ENCODE results near the gene EIF4G3. TPM values are rescaled to one million over a fixed set of nuclear protein-coding genes. Genes with fewer than 3 reads are reported as not detected.

EIF4G3 gene
- total and polyA plus RNA-seq, 2 donors, result 17.0 to 22.1 TPM

DNA sequence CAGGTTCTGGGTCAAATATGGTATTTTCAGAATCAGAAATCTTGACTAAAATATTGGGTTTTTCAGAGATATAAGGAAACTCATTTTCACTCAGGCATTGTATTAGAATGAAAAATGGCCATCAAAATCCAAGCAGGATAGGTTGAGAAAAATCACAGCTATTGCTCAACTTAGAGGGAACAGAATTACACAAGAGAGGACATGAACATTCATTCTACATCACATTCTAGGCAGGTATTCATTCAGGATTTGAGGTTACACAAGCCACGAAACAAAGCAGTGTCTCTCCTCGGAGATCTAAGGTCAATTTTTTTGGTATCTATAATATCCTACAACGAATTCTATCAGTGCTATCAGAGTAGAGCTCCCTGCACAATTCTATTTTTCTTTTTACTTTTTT, 226.0 kb downstream of the EIF4G3 start:
- WGBS, result 98% methylated on average over 3 of the region's 3 CpGs
- Histone ChIP-seq H3K4me1 (ENCODE audit: control insufficient read depth in 2 of 2, insufficient read depth in 2 of 2, low read length in 2 of 2) (no peaks in the 10 kb centered on the region), H3K9me3 (ENCODE audit: control insufficient read depth in 2 of 2, insufficient read depth in 1 of 2, low read length in 1 of 2) (no peaks in the 10 kb centered on the region), H3K27me3 (ENCODE audit: control insufficient read depth in 2 of 2, insufficient read depth in 1 of 2, low read length in 1 of 2) (no peaks in the 10 kb centered on the region), H3K27ac (ENCODE audit: low read depth in 1 of 2, low read length in 1 of 2) (no peak overlapping the region), H3K4me3 (ENCODE audit: low read length in 2 of 2) (no peak overlapping the region), H3K36me3 (ENCODE audit: control insufficient read depth in 2 of 2, insufficient read depth in 2 of 2, low read length in 1 of 2) (peaks cover 0 to 3% of the 10 kb centered on the region in 2 donors)
- DNase-seq (ENCODE audit: low read depth in 6 of 9, low spot score in 9 of 9), result no peak

- H3K27me3 ChIP-seq (ENCODE audit: control insufficient read depth in 2 of 2, insufficient read depth in 1 of 2, low read length in 1 of 2), result no peaks in the 10 kb centered on the region
- no peak overlapping the region for H3K27ac ChIP-seq (ENCODE audit: low read depth in 1 of 2, low read length in 1 of 2)
- H3K9me3 ChIP-seq (ENCODE audit: control insufficient read depth in 2 of 2, insufficient read depth in 1 of 2, low read length in 1 of 2), result no peaks in the 10 kb centered on the region
- no peaks in the 10 kb centered on the region for H3K4me1 ChIP-seq (ENCODE audit: control insufficient read depth in 2 of 2, insufficient read depth in 2 of 2, low read length in 2 of 2)
- H3K36me3 ChIP-seq (ENCODE audit: control insufficient read depth in 2 of 2, insufficient read depth in 2 of 2, low read length in 1 of 2), result peaks cover 0 to 3% of the 10 kb centered on the region in 2 donors
- H3K4me3 ChIP-seq (ENCODE audit: low read length in 2 of 2), result no peak overlapping the region
- DNase-seq (ENCODE audit: low read depth in 6 of 9, low spot score in 9 of 9), result no peak
- 66% methylated on average over 9 of the region's 9 CpGs for WGBS
Measured at GRCh38 chr1:20949871-20950590, 226.7 kb downstream of the EIF4G3 start.

- Histone ChIP-seq H3K9me3 (ENCODE audit: control insufficient read depth in 2 of 2, insufficient read depth in 1 of 2, low read length in 1 of 2) (no peaks in the 10 kb centered on the region), H3K4me3 (ENCODE audit: low read length in 2 of 2) (no peak overlapping the region), H3K27me3 (ENCODE audit: control insufficient read depth in 2 of 2, insufficient read depth in 1 of 2, low read length in 1 of 2) (no peaks in the 10 kb centered on the region), H3K36me3 (ENCODE audit: control insufficient read depth in 2 of 2, insufficient read depth in 2 of 2, low read length in 1 of 2) (peaks cover 0 to 3% of the 10 kb centered on the region in 2 donors), H3K4me1 (ENCODE audit: control insufficient read depth in 2 of 2, insufficient read depth in 2 of 2, low read length in 2 of 2) (no peaks in the 10 kb centered on the region), H3K27ac (ENCODE audit: low read depth in 1 of 2, low read length in 1 of 2) (no peak overlapping the region)
- 95% methylated on average over 6 of the region's 6 CpGs for WGBS
- no peak for DNase-seq (ENCODE audit: low read depth in 6 of 9, low spot score in 9 of 9)
Measured at GRCh38 chr1:20948101-20948500, 228.6 kb downstream of the EIF4G3 start.

DNA sequence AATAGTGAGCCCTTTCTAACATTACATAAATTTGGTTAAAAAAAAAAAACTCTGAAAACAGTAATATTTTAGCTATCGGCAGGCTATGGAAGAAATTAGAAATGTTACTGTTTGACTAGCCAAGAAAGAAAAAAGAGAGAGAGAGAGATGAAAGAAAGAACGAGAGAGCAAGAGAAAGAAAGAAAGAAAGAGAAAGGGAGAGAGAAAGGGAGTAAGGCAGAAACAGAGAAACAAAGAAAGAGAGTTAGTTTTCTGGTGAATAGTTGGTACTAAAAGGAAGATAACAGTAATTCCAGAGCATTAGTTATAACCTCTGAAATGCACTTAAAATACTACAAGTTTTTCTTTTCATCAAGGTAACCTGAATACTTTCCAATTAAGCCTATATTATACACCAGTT, 229.3 kb downstream of the EIF4G3 start:
- DNase-seq (ENCODE audit: low read depth in 6 of 9, low spot score in 9 of 9), result no peak
- Histone ChIP-seq H3K36me3 (ENCODE audit: control insufficient read depth in 2 of 2, insufficient read depth in 2 of 2, low read length in 1 of 2) (peaks cover 0 to 3% of the 10 kb centered on the region in 2 donors), H3K27me3 (ENCODE audit: control insufficient read depth in 2 of 2, insufficient read depth in 1 of 2, low read length in 1 of 2) (no peaks in the 10 kb centered on the region), H3K4me1 (ENCODE audit: control insufficient read depth in 2 of 2, insufficient read depth in 2 of 2, low read length in 2 of 2) (no peaks in the 10 kb centered on the region), H3K27ac (ENCODE audit: low read depth in 1 of 2, low read length in 1 of 2) (no peak overlapping the region), H3K9me3 (ENCODE audit: control insufficient read depth in 2 of 2, insufficient read depth in 1 of 2, low read length in 1 of 2) (no peaks in the 10 kb centered on the region), H3K4me3 (ENCODE audit: low read length in 2 of 2) (no peak overlapping the region)
- WGBS, result 92% methylated on average over 2 of the region's 2 CpGs

DNA sequence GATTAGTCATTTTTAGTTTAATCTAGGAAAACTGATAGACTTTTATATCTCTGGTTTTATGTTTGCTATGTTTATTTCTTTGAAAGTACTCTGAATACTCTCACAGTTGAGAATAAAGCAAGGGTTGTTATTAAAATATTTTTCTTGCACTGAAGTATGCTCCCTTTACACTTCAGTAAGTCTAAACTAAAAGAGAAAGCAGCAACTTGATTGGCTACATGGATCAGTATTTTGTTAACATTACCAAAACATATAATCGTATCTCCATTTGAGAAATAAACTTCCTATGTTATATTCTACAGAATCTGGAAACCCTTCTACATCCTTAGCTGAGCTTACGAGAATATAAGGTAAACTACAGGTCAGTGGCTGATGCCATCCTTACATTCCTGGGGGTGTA, 240.1 kb downstream of the EIF4G3 start:
- Histone ChIP-seq H3K36me3 (ENCODE audit: control insufficient read depth in 2 of 2, insufficient read depth in 2 of 2, low read length in 1 of 2) (peaks cover 0 to 6% of the 10 kb centered on the region in 2 donors), H3K27me3 (ENCODE audit: control insufficient read depth in 2 of 2, insufficient read depth in 1 of 2, low read length in 1 of 2) (no peaks in the 10 kb centered on the region), H3K4me1 (ENCODE audit: control insufficient read depth in 2 of 2, insufficient read depth in 2 of 2, low read length in 2 of 2) (no peaks in the 10 kb centered on the region), H3K27ac (ENCODE audit: low read depth in 1 of 2, low read length in 1 of 2) (no peak overlapping the region), H3K9me3 (ENCODE audit: control insufficient read depth in 2 of 2, insufficient read depth in 1 of 2, low read length in 1 of 2) (no peaks in the 10 kb centered on the region), H3K4me3 (ENCODE audit: low read length in 2 of 2) (no peak overlapping the region)
- DNase-seq (ENCODE audit: low read depth in 6 of 9, low spot score in 9 of 9), result no peak
- WGBS, result 97% methylated on average over 2 of the region's 2 CpGs

GRCh38 chr1:20936216-20936615, 240.5 kb downstream of the EIF4G3 start:
- peaks cover 0 to 2% of the 10 kb centered on the region in 2 donors for H3K36me3 ChIP-seq (ENCODE audit: control insufficient read depth in 2 of 2, insufficient read depth in 2 of 2, low read length in 1 of 2)
- H3K27ac ChIP-seq (ENCODE audit: low read depth in 1 of 2, low read length in 1 of 2), result no peak overlapping the region
- no peaks in the 10 kb centered on the region for H3K9me3 ChIP-seq (ENCODE audit: control insufficient read depth in 2 of 2, insufficient read depth in 1 of 2, low read length in 1 of 2)
- no peaks in the 10 kb centered on the region for H3K4me1 ChIP-seq (ENCODE audit: control insufficient read depth in 2 of 2, insufficient read depth in 2 of 2, low read length in 2 of 2)
- no peak for DNase-seq (ENCODE audit: low read depth in 6 of 9, low spot score in 9 of 9)
- 97% methylated on average over 2 of the region's 2 CpGs for WGBS
- no peak overlapping the region for H3K4me3 ChIP-seq (ENCODE audit: low read length in 2 of 2)
- H3K27me3 ChIP-seq (ENCODE audit: control insufficient read depth in 2 of 2, insufficient read depth in 1 of 2, low read length in 1 of 2), result no peaks in the 10 kb centered on the region

GRCh38 chr1:20935717-20936116, 241.0 kb downstream of the EIF4G3 start:
- Histone ChIP-seq H3K4me1 (ENCODE audit: control insufficient read depth in 2 of 2, insufficient read depth in 2 of 2, low read length in 2 of 2) (no peaks in the 10 kb centered on the region), H3K27ac (ENCODE audit: low read depth in 1 of 2, low read length in 1 of 2) (no peak overlapping the region), H3K27me3 (ENCODE audit: control insufficient read depth in 2 of 2, insufficient read depth in 1 of 2, low read length in 1 of 2) (no peaks in the 10 kb centered on the region), H3K9me3 (ENCODE audit: control insufficient read depth in 2 of 2, insufficient read depth in 1 of 2, low read length in 1 of 2) (no peaks in the 10 kb centered on the region), H3K4me3 (ENCODE audit: low read length in 2 of 2) (no peak overlapping the region), H3K36me3 (ENCODE audit: control insufficient read depth in 2 of 2, insufficient read depth in 2 of 2, low read length in 1 of 2) (no peaks in the 10 kb centered on the region)
- DNase-seq (ENCODE audit: low read depth in 6 of 9, low spot score in 9 of 9), result no peak
- WGBS, result 99% methylated on average over 1 of the region's 1 CpG

DNA sequence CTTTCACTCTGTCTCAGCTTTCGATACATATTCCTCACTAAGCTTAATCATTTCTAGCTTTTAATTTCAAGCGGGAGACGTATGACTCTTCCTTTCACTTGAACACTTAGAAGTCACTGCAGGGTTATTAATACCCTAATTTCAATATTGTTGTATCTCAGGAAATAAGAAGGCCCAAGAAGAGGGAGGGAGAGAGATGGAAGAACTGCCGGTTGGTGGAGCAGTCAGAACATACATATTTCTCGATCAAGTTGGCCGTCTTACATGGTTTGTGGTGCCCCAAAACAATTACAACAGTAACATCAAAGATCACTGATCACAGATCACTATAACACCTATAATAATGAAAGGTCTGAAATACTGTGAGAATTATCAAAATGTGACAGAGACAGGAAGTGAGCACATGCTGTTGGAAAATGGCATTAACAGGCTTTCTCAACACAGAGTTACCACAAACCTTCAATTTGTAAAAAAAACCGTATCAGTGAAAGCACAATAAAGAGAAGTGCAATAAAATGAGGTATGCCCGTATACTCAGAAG, 244.2 kb downstream of the EIF4G3 start:
- Histone ChIP-seq H3K4me1 (ENCODE audit: control insufficient read depth in 2 of 2, insufficient read depth in 2 of 2, low read length in 2 of 2) (no peaks in the 10 kb centered on the region), H3K27ac (ENCODE audit: low read depth in 1 of 2, low read length in 1 of 2) (no peak overlapping the region), H3K4me3 (ENCODE audit: low read length in 2 of 2) (no peak overlapping the region), H3K36me3 (ENCODE audit: control insufficient read depth in 2 of 2, insufficient read depth in 2 of 2, low read length in 1 of 2) (no peaks in the 10 kb centered on the region), H3K9me3 (ENCODE audit: control insufficient read depth in 2 of 2, insufficient read depth in 1 of 2, low read length in 1 of 2) (no peaks in the 10 kb centered on the region), H3K27me3 (ENCODE audit: control insufficient read depth in 2 of 2, insufficient read depth in 1 of 2, low read length in 1 of 2) (no peaks in the 10 kb centered on the region)
- WGBS, result 83% methylated on average over 8 of the region's 8 CpGs
- DNase-seq (ENCODE audit: low read depth in 6 of 9, low spot score in 9 of 9), result peak in 1 of 9 donors; percentile 4

DNA sequence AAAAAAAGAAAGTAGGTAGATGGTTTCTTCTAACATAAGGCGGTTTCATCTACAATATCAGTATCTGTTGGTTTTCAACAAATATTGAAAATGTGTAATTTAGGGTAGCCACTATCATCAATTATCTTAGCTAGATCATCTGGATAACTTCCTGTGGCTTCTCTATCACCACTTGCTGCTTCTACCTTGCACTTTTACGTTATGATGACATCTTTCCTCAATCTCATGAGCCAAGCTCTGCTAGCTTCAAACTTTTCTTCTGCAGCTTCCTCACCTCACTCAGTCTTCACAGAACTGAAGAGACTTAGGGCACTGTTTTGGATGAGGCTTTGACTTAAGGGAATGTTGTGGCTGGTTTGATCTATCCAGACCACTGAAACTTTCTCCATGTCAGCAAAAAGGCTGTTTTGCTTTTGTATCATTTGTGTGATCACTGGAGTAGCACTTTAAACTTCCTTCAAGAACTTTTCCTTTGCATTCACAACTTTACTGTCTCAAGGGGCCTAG, 244.7 kb downstream of the EIF4G3 start:
- no peak for DNase-seq (ENCODE audit: low read depth in 6 of 9, low spot score in 9 of 9)
- 91% methylated on average over 2 of the region's 2 CpGs for WGBS
- no peaks in the 10 kb centered on the region for H3K36me3 ChIP-seq (ENCODE audit: control insufficient read depth in 2 of 2, insufficient read depth in 2 of 2, low read length in 1 of 2)

More for the DNA sequence above, 244.7 kb downstream of the EIF4G3 start:
- Histone ChIP-seq H3K27ac (ENCODE audit: low read depth in 1 of 2, low read length in 1 of 2) (no peak overlapping the region), H3K4me1 (ENCODE audit: control insufficient read depth in 2 of 2, insufficient read depth in 2 of 2, low read length in 2 of 2) (no peaks in the 10 kb centered on the region), H3K9me3 (ENCODE audit: control insufficient read depth in 2 of 2, insufficient read depth in 1 of 2, low read length in 1 of 2) (no peaks in the 10 kb centered on the region), H3K4me3 (ENCODE audit: low read length in 2 of 2) (no peak overlapping the region), H3K27me3 (ENCODE audit: control insufficient read depth in 2 of 2, insufficient read depth in 1 of 2, low read length in 1 of 2) (no peaks in the 10 kb centered on the region)
